GM19193 (cell line): Measurements from ENCODE around the gene FN1.

Source experiments
- POLR2A ChIP-seq: IDR thresholded peaks from 4 replicates; pipeline ENCODE4 v1.6.1; 2011; ENCODE audit not compliant: insufficient read depth, insufficient read length; ENCODE audit errors: extremely low read depth

The FN1 gene

GRCh38 chr2:215405722-215406581 is 29.9 kb downstream of the FN1 start:
- no peak for TF ChIP-seq POLR2A

GRCh38 chr2:215404348-215405012 is 31.4 kb downstream of the FN1 start:
- TF ChIP-seq POLR2A = no peak

GRCh38 chr2:215403441-215404347 is 32.2 kb downstream of the FN1 start:
- TF ChIP-seq POLR2A = no peak

- no peak for TF ChIP-seq POLR2A
Observed at GRCh38 chr2:215401896-215402379, 33.9 kb downstream of the FN1 start.

- TF ChIP-seq POLR2A = no peak
Observed at GRCh38 chr2:215399067-215399716, 36.7 kb downstream of the FN1 start.

GRCh38 chr2:215397632-215398341 is 38.1 kb downstream of the FN1 start:
- no peak for TF ChIP-seq POLR2A

- TF ChIP-seq POLR2A = no peak
Observed at GRCh38 chr2:215396595-215397313, 39.1 kb downstream of the FN1 start.

GRCh38 chr2:215395687-215396460 is 40.0 kb downstream of the FN1 start:
- no peak for TF ChIP-seq POLR2A

- TF ChIP-seq POLR2A = no peak
Observed at GRCh38 chr2:215394102-215394805, 41.6 kb downstream of the FN1 start.

- TF ChIP-seq POLR2A = no peak
Observed at GRCh38 chr2:215392687-215393270, 43.1 kb downstream of the FN1 start.

- TF ChIP-seq POLR2A = no peak
Observed at GRCh38 chr2:215392164-215392563, 43.7 kb downstream of the FN1 start.
